ENCODE measurements around the gene CACNA1C. TPM values are rescaled to one million over a fixed set of nuclear protein-coding genes. Genes with fewer than 3 reads are reported as not detected.

The CACNA1C gene
- total RNA-seq, 2 donors from 2014 or later = 0.84 to 10.2 TPM

GRCh38 chr12:2215709-2216560 lies 163.1 kb downstream of the CACNA1C start:
- Histone ChIP-seq H3K9ac (ENCODE audit: low read depth in 2 of 2, low read length in 2 of 2) (no peak overlapping the region), H3K9me3 (no peaks in the 10 kb centered on the region), H3K4me3 (no peak overlapping the region), H3K27ac (no peak overlapping the region), H3K4me1 (no peaks in the 10 kb centered on the region), H3K36me3 (no peaks in the 10 kb centered on the region), H3K27me3 (no peaks in the 10 kb centered on the region)
- TF ChIP-seq CTCF (IDR thresholded peaks at IDR 0.05) = no peak
- intact Hi-C loops (cut with DNase I) = no loop called here
- no peak for DNase-seq

- TF ChIP-seq CTCF (IDR thresholded peaks at IDR 0.05) = no peak
These were observed 165.9 kb downstream of the CACNA1C start for GRCh38 chr12:2218706-2219105.

GRCh38 chr12:2221030-2221621 lies 168.3 kb downstream of the CACNA1C start:
- Histone ChIP-seq H3K27me3 (no peaks in the 10 kb centered on the region), H3K4me3 (no peak overlapping the region), H3K9me3 (no peaks in the 10 kb centered on the region), H3K36me3 (no peaks in the 10 kb centered on the region), H3K27ac (no peak overlapping the region), H3K4me1 (no peaks in the 10 kb centered on the region), H3K9ac (ENCODE audit: low read depth in 2 of 2, low read length in 2 of 2) (no peak overlapping the region)
- DNase-seq = no peak
- no peak for TF ChIP-seq CTCF (IDR thresholded peaks at IDR 0.05)
- intact Hi-C loops (cut with DNase I) = no loop called here

More at GRCh38 chr12:2218706-2219105, 165.9 kb downstream of the CACNA1C start:
- H3K4me3 ChIP-seq = no peak overlapping the region
- no peak for DNase-seq
- no peak overlapping the region for H3K27ac ChIP-seq
- H3K9ac ChIP-seq (ENCODE audit: low read depth in 2 of 2, low read length in 2 of 2) = no peak overlapping the region
- intact Hi-C loops (cut with DNase I) = no loop called here
- no peaks in the 10 kb centered on the region for H3K27me3 ChIP-seq
- H3K4me1 ChIP-seq = no peaks in the 10 kb centered on the region
- H3K9me3 ChIP-seq = no peaks in the 10 kb centered on the region
- H3K36me3 ChIP-seq = no peaks in the 10 kb centered on the region

- no peak overlapping the region for H3K9ac ChIP-seq (ENCODE audit: low read depth in 2 of 2, low read length in 2 of 2)
- H3K27me3 ChIP-seq = no peaks in the 10 kb centered on the region
- H3K9me3 ChIP-seq = no peaks in the 10 kb centered on the region
- DNase-seq = no peak
- TF ChIP-seq CTCF (IDR thresholded peaks at IDR 0.05) = no peak
- H3K4me1 ChIP-seq = no peaks in the 10 kb centered on the region
- H3K4me3 ChIP-seq = no peak overlapping the region
- intact Hi-C loops (cut with DNase I) = no loop called here
- H3K36me3 ChIP-seq = no peaks in the 10 kb centered on the region
- no peak overlapping the region for H3K27ac ChIP-seq
These were observed 169.9 kb downstream of the CACNA1C start for GRCh38 chr12:2222691-2223090.

- H3K9ac ChIP-seq (ENCODE audit: low read depth in 2 of 2, low read length in 2 of 2) = no peak overlapping the region
- intact Hi-C loops (cut with DNase I) = no loop called here
- H3K4me1 ChIP-seq = no peaks in the 10 kb centered on the region
- no peak overlapping the region for H3K27ac ChIP-seq
- TF ChIP-seq CTCF (IDR thresholded peaks at IDR 0.05) = no peak
- H3K9me3 ChIP-seq = no peaks in the 10 kb centered on the region
- no peaks in the 10 kb centered on the region for H3K27me3 ChIP-seq
- no peaks in the 10 kb centered on the region for H3K36me3 ChIP-seq
- DNase-seq = no peak
- no peak overlapping the region for H3K4me3 ChIP-seq
These were observed 172.2 kb downstream of the CACNA1C start for GRCh38 chr12:2224961-2225360.
